B cell (primary cell): Measurements from ENCODE around the gene MBNL1. TPM values are rescaled to one million over a fixed set of nuclear protein-coding genes. Genes with fewer than 3 reads are reported as not detected.

ENCODE experiments used
- polyA plus RNA-seq: library from polyadenylated mRNA; depleted of rRNA; stranded (reverse); fragments of >200 nt; gene quantifications from 2 replicates; pipeline ENCODE4 v1.2.3, GENCODE V29; 2012
- small RNA-seq: library from RNA; depleted of rRNA; stranded (forward); fragments of <200 nt; gene quantifications from one replicate; pipeline ENCODE3, GENCODE V24; 2012; ENCODE audit warnings: low replicate concordance, low read depth; ENCODE audit not compliant: insufficient read length
- total RNA-seq, 2 donors: library from RNA; stranded (reverse); fragments of 120-200 nt in 1 of 2; gene quantifications; 1 replicate in 1 of 2; 2 replicates in 1 of 2; pipeline versions ENCODE4 v1.2.3 to v1.2.4, GENCODE V29; 2013 to 2022

The MBNL1 gene
- total and polyA plus RNA-seq, 2 donors (not counting 1 experiment from before 2014, with no cell fraction given): 195 to 505 TPM

Small RNA genes within 50 kb of the gene (small RNA-seq; reads per million reads assigned to genes)
- not detected for gene RF00019
